Psoas muscle (tissue), 8 donors: Measurements from ENCODE around the gene FAM241A. TPM values are rescaled to one million over a fixed set of nuclear protein-coding genes. Genes with fewer than 3 reads are reported as not detected.

Experiments used
- ATAC-seq, 4 donors: fragments of 200-7000 bp; cut with Tn5 transposase; one replicate each; pipeline ENCODE4 v1.9.1; 2020; ENCODE audit warnings: moderate library complexity in 3 of 4, mild to moderate bottlenecking in 2 of 4
- DNase-seq, 2 donors: peaks; one replicate each; pipeline ENCODE4 v3.0.0-alpha.2; 2020
- H3K27ac ChIP-seq: fragments of 200-600 bp; one replicate; pipeline ENCODE4 v1.8.0; 2022
- H3K27me3 ChIP-seq, 3 donors: fragments of 200-600 bp in 1 of 3; one replicate each; pipeline versions ENCODE4 v1.6.1 to v1.8.0; 2013 to 2022; ENCODE audit warnings: low read length in 2 of 3, mild to moderate bottlenecking in 2 of 3, moderate library complexity in 1 of 3; ENCODE audit not compliant: insufficient read depth in 3 of 3
- H3K36me3 ChIP-seq, 2 donors: fragments of 200-600 bp in 1 of 2; one replicate each; pipeline versions ENCODE4 v1.6.1 to v1.8.0; 2013 to 2022; ENCODE audit warnings: low read depth in 1 of 2, mild to moderate bottlenecking in 1 of 2, moderate library complexity in 1 of 2; ENCODE audit not compliant: insufficient read depth in 1 of 2
- H3K4me1 ChIP-seq: fragments of 200-600 bp; one replicate; pipeline ENCODE4 v1.8.0; 2022
- H3K4me3 ChIP-seq: fragments of 200-600 bp; one replicate; pipeline ENCODE4 v1.8.0; 2022; ENCODE audit warnings: mild to moderate bottlenecking
- H3K9me3 ChIP-seq: fragments of 200-600 bp; one replicate; pipeline ENCODE4 v1.8.0; 2022
- CTCF ChIP-seq: fragments of 200-600 bp; IDR thresholded peaks from one replicate; pipeline ENCODE4 v1.8.0; 2022; ENCODE audit warnings: antibody characterized with exemption
- WGBS, 3 donors: extraction: QIAGEN DNeasy Blood & Tissue Kit; methylation state at CpG; one replicate each; pipeline versions ENCODE4 v1.1.6 to v1.1.7; 2013; 5-methylcytosine and 5-hydroxymethylcytosine counted together
- intact Hi-C, 2 donors: fragments of 100-400 bp; cut with DNase I; formaldehyde crosslinking; loops; one replicate each; pipeline versions ENCODE4 v1.11.0 to v1.14.2; 2022
- polyA plus RNA-seq, 3 donors: library from polyadenylated mRNA; stranded (reverse); fragments of 200-250 nt; gene quantifications; one replicate each; pipeline ENCODE4 v1.2.3, GENCODE V29; 2013
- total RNA-seq, 4 donors: library from RNA; stranded (reverse); fragmentation: NEBNext Ultra II Directional in 2 of 4; extraction: Animal tissue kit (Norgen Biotek cat#: 25700) in 2 of 4; gene quantifications; one replicate each; pipeline versions ENCODE4 v1.2.1 to v1.2.4, GENCODE V29; 2021 to 2023
- donor health status: healthy with polysubstance abuse.
- donor health status: DM: no; HTN: no; CAD: no; lungs with moderate emphysema.
- donor health status: Bipolar disorder and iron deficiency.
- donor health status: healthy.
- donor health status: DM: yes; HTN: yes; CAD: no.
- donor health status: DM: no; HTN: no; CAD: no.
- donor health status: DM: no; HTN: no; CAD: no.
- donor health status: DM: yes; HTN: yes; CAD: no.

FAM241A gene
- total and polyA plus RNA-seq, 7 donors: 2.6 to 6.0 (median 3.1) TPM

- DNase-seq (peak; percentile 98 to 99), ATAC-seq (peak; percentile 95 to 98 (median 98))
- H3K27me3 ChIP-seq: no peaks in the 10 kb centered on the region
- H3K36me3 ChIP-seq: no peaks in the 10 kb centered on the region
- H3K4me3 ChIP-seq: peak overlapping the region; percentile 97
- intact Hi-C loops: loop anchor here in 1 of 2 donors (2.0 to 5.0 kb wide), 2 partner anchors 58 to 84 kb away; partner anchors contain the start of gene FAM241A
- TF ChIP-seq CTCF: no peak
- peaks cover 22% of the 10 kb centered on the region for H3K4me1 ChIP-seq
- H3K27ac ChIP-seq: peak overlapping the region; percentile 99
- no peaks in the 10 kb centered on the region for H3K9me3 ChIP-seq
- 0 to 1% (median 1%) methylated on average over 37 to 52 of the region's 52 CpGs for WGBS, 3 donors
Measured at GRCh38 chr4:112230879-112231778, 85.9 kb downstream of the FAM241A start.

- Histone ChIP-seq H3K4me3 (peak within 1 kb of the TSS; percentile 97), H3K27me3 (no peaks in the 10 kb centered on the region), H3K36me3 (no peaks in the 10 kb centered on the region), H3K4me1 (peaks cover 27% of the 10 kb centered on the region), H3K27ac (peak within 1 kb of the TSS; percentile 99), H3K9me3 (no peaks in the 10 kb centered on the region)
- DNase-seq: peak; percentile 85 to 91
- WGBS, 3 donors: 0 to 1% (median 1%) methylated on average over 38 to 70 of the region's 70 CpGs
- peak; percentile 37 for TF ChIP-seq CTCF
- ATAC-seq: peak; percentile 79 to 83 (median 81)
- intact Hi-C loops: loop anchor here in 1 of 2 donors (2.0 to 5.0 kb wide), 2 partner anchors 59 to 85 kb away; partner anchors contain the start of gene FAM241A
Measured at GRCh38 chr4:112231779-112232713, 86.8 kb downstream of the FAM241A start, which contains the start of gene AP1AR. AP1AR (plus strand) TSS chr4:112231787; CDS start chr4:112232092, 305 bp downstream.

- Histone ChIP-seq H3K27me3 (no peaks in the 10 kb centered on the region), H3K4me3 (no peak overlapping the region), H3K27ac (no peak overlapping the region), H3K36me3 (no peaks in the 10 kb centered on the region), H3K4me1 (peaks cover 25% of the 10 kb centered on the region), H3K9me3 (no peaks in the 10 kb centered on the region)
- 53 to 62% (median 58%) methylated on average over 3 of the region's 3 CpGs for WGBS, 3 donors
- no peak for DNase-seq
- TF ChIP-seq CTCF: peak; percentile 87
- intact Hi-C loops: loop anchor here (2.0 to 5.0 kb wide), 2 partner anchors 88 to 134 kb away; partner anchors contain the start of gene FAM241A (in 1 of the 2)
- ATAC-seq: peak in 1 of 4 donors; percentile 35
Measured at GRCh38 chr4:112234952-112235609, 89.8 kb downstream of the FAM241A start.

- H3K4me3 ChIP-seq: no peak overlapping the region
- DNase-seq (no peak), ATAC-seq (no peak)
- H3K27ac ChIP-seq: no peak overlapping the region
- no peaks in the 10 kb centered on the region for H3K9me3 ChIP-seq
- WGBS, 3 donors: 91 to 97% (median 93%) methylated on average over 2 of the region's 2 CpGs
- no peaks in the 10 kb centered on the region for H3K27me3 ChIP-seq
- intact Hi-C loops: loop anchor here in 1 of 2 donors (2.0 kb wide), 1 partner anchor 135 kb away; no protein-coding TSS in a partner anchor
- H3K36me3 ChIP-seq: no peaks in the 10 kb centered on the region
- peaks cover 19% of the 10 kb centered on the region for H3K4me1 ChIP-seq
- no peak for TF ChIP-seq CTCF
Measured at GRCh38 chr4:112236040-112236439, 90.8 kb downstream of the FAM241A start.
